Activated CD4-positive, CD25-positive, alpha-beta regulatory T cell treated with anti-CD3 and anti-CD28 coated beads, Interleukin-2, amount 50 U/mL, for 16 hours (primary cell): ENCODE measurements around the gene LLGL1.

Experiments
- DNase-seq: peaks from one replicate; pipeline ENCODE4 v3.0.0-alpha.2; 2020; ENCODE audit warnings: low read depth, low spot score

LLGL1 gene

GRCh38 chr17:18252160-18252559, 26.7 kb downstream of the LLGL1 start:
- DNase-seq = no peak

GRCh38 chr17:18253187-18253884, 27.9 kb downstream of the LLGL1 start:
- no peak for DNase-seq

GRCh38 chr17:18253947-18254821, 28.7 kb downstream of the LLGL1 start:
- no peak for DNase-seq

GRCh38 chr17:18254888-18255649, 29.6 kb downstream of the LLGL1 start:
- DNase-seq = no peak

- no peak for DNase-seq
These were observed 30.9 kb downstream of the LLGL1 start for GRCh38 chr17:18256351-18256750.

- no peak for DNase-seq
These were observed 31.3 kb downstream of the LLGL1 start for GRCh38 chr17:18256776-18257175.

GRCh38 chr17:18257268-18257981, 32.0 kb downstream of the LLGL1 start:
- no peak for DNase-seq

- no peak for DNase-seq
These were observed 32.5 kb downstream of the LLGL1 start for GRCh38 chr17:18257982-18258355.

- peak; percentile 38 for DNase-seq
These were observed 33.1 kb downstream of the LLGL1 start, which contains the start of gene FLII for GRCh38 chr17:18258356-18259038. TSS of gene FLII (minus strand) at chr17:18258738. CDS start at chr17:18258690, 48 bp downstream.

- no peak for DNase-seq
These were observed 34.3 kb downstream of the LLGL1 start for GRCh38 chr17:18259621-18260331.

- peak; percentile 86 for DNase-seq
These were observed 35.1 kb downstream of the LLGL1 start, which contains the start of gene MIEF2 for GRCh38 chr17:18260332-18261145. TSS of gene MIEF2 (plus strand) at chr17:18260662. CDS start at chr17:18262721, 2,059 bp downstream.

- DNase-seq = no peak
These were observed 35.7 kb downstream of the LLGL1 start for GRCh38 chr17:18261146-18261515.

GRCh38 chr17:18261659-18262058, 36.2 kb downstream of the LLGL1 start:
- no peak for DNase-seq

GRCh38 chr17:18262111-18262510, 36.7 kb downstream of the LLGL1 start:
- no peak for DNase-seq

- no peak for DNase-seq
These were observed 37.2 kb downstream of the LLGL1 start for GRCh38 chr17:18262641-18263040.

GRCh38 chr17:18263885-18264682, 38.6 kb downstream of the LLGL1 start:
- no peak for DNase-seq

GRCh38 chr17:18267366-18267765, 41.9 kb downstream of the LLGL1 start:
- DNase-seq = no peak

- DNase-seq = no peak
These were observed 42.7 kb downstream of the LLGL1 start for GRCh38 chr17:18267927-18268711.
